Sigmoid colon (tissue), 7 donors: Measurements from ENCODE around the gene RRP1. TPM values are rescaled to one million over a fixed set of nuclear protein-coding genes. Genes with fewer than 3 reads are reported as not detected.

Experiments
- DNase-seq: peaks from one replicate; pipeline ENCODE4 v3.0.0-alpha.2; 2019
- H3K27ac ChIP-seq, 4 donors: fragments of 200-600 bp; sonication (generic); one replicate each; pipeline ENCODE4 v1.5.1; 2016 to 2019; ENCODE audit warnings: mild to moderate bottlenecking in 1 of 4
- H3K27me3 ChIP-seq, 3 donors: fragments of 200-600 bp; sonication (generic); one replicate each; pipeline ENCODE4 v1.5.1; 2019; ENCODE audit warnings: mild to moderate bottlenecking in 1 of 3
- H3K36me3 ChIP-seq, 4 donors: fragments of 200-600 bp; sonication (generic); one replicate each; pipeline ENCODE4 v1.5.1; 2016 to 2019
- H3K4me1 ChIP-seq, 4 donors: fragments of 200-600 bp; sonication (generic); one replicate each; pipeline ENCODE4 v1.5.1; 2017 to 2019
- H3K4me3 ChIP-seq, 4 donors: fragments of 200-600 bp; sonication (generic); one replicate each; pipeline ENCODE4 v1.5.1; 2017 to 2019; ENCODE audit warnings: mild to moderate bottlenecking in 2 of 4, moderate library complexity in 1 of 4
- H3K9me3 ChIP-seq, 4 donors: fragments of 200-600 bp in 3 of 4; sonication (generic) in 3 of 4; one replicate each; pipeline versions ENCODE4 v1.5.1 to v1.6.1; 2013 to 2019
- EP300 ChIP-seq, 4 donors: sonication (generic); formaldehyde crosslinking; IDR thresholded peaks; one replicate each; pipeline ENCODE4 v1.6.1; 2017; ENCODE audit warnings: antibody characterized with exemption in 4 of 4
- POLR2A ChIP-seq, 2 donors: fragments of 450-650 bp; IDR thresholded peaks; one replicate each; pipeline ENCODE4 v1.6.1; 2016; ENCODE audit warnings: antibody characterized with exemption in 2 of 2, mild to moderate bottlenecking in 2 of 2, moderate library complexity in 2 of 2
- POLR2AphosphoS5 ChIP-seq, 4 donors: sonication (generic); formaldehyde crosslinking; IDR thresholded peaks; one replicate each; pipeline ENCODE4 v1.6.1; 2017; ENCODE audit warnings: antibody characterized with exemption in 4 of 4
- WGBS, 2 donors: extraction: QIAGEN DNeasy Blood & Tissue Kit; methylation state at CpG; one replicate each; pipeline ENCODE4 v1.1.7; 2013; 5-methylcytosine and 5-hydroxymethylcytosine counted together
- intact Hi-C: fragments of 100-400 bp; cut with DNase I; formaldehyde crosslinking; loops from one replicate; pipeline ENCODE4 v1.15.1; 2023
- polyA plus RNA-seq, 3 donors: library from polyadenylated mRNA; stranded (reverse); fragments of 200-250 nt; gene quantifications; one replicate each; pipeline ENCODE4 v1.2.3, GENCODE V29; 2013
- total RNA-seq, 4 donors: library from RNA; depleted of rRNA; stranded (reverse); fragments of >200 nt; gene quantifications; one replicate each; pipeline ENCODE4 v1.1.0, GENCODE V29; 2016
- TF ChIP-seq, protein P1 (sequence below), 4 experiments: fragments of 450-650 bp in 3 of 4; fragments of 200-600 bp in 1 of 4; IDR thresholded peaks; one replicate each; pipeline ENCODE4 v1.5.1; 2016 to 2019; ENCODE audit warnings: antibody characterized with exemption in 4 of 4, mild to moderate bottlenecking in 3 of 4, moderate library complexity in 2 of 4
- donor health status: healthy with polysubstance abuse.
- donor health status: Bipolar disorder and iron deficiency.
- donor health status: healthy.

RRP1 gene
- total and polyA plus RNA-seq, 7 donors: 3.9 to 16.2 (median 10.5) TPM

DNA sequence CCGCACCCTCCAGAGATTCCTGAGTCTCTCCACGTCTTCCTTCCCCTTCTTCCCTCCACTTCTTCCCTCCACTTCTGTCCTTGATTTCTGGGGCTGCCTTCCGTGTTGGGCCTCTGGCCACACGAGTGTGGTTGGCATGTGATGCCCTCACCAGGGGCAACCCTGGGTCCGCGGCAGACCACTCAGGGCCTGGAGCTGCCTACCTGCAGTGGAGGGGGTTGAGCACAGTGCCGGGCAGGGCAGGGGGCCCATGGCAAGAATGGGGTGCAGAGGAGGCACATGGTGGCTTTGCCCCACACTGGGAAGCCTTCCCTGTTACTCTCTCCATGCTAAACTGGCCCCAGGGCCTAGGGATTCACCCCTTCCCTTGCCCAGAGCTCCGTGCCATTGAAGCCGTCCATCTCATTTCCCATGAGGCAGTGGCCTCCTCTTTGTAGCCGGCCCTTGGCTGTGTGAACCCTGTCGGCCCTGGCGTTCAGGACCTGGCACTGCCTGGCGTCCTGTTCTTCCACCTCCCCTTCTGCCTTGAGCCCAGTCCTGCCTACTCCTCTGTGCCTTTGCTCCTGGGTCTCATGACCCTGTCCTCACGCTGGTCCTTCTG lies 13.4 kb downstream of the RRP1 start:
- Histone ChIP-seq H3K27ac (no peak overlapping the region), H3K9me3 (no peaks in the 10 kb centered on the region), H3K4me3 (no peak overlapping the region), H3K36me3 (peaks cover 19 to 69% (median 48%) of the 10 kb centered on the region in 4 donors), H3K4me1 (no peaks in the 10 kb centered on the region), H3K27me3 (no peaks in the 10 kb centered on the region)
- WGBS, 2 donors: 92 to 94% methylated on average over 14 of the region's 14 CpGs
- TF ChIP-seq, protein P1, sequence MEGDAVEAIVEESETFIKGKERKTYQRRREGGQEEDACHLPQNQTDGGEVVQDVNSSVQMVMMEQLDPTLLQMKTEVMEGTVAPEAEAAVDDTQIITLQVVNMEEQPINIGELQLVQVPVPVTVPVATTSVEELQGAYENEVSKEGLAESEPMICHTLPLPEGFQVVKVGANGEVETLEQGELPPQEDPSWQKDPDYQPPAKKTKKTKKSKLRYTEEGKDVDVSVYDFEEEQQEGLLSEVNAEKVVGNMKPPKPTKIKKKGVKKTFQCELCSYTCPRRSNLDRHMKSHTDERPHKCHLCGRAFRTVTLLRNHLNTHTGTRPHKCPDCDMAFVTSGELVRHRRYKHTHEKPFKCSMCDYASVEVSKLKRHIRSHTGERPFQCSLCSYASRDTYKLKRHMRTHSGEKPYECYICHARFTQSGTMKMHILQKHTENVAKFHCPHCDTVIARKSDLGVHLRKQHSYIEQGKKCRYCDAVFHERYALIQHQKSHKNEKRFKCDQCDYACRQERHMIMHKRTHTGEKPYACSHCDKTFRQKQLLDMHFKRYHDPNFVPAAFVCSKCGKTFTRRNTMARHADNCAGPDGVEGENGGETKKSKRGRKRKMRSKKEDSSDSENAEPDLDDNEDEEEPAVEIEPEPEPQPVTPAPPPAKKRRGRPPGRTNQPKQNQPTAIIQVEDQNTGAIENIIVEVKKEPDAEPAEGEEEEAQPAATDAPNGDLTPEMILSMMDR (IDR thresholded peaks at IDR 0.05): no peak
- TF ChIP-seq POLR2AphosphoS5 (IDR thresholded peaks at IDR 0.05) (no peak), POLR2A (IDR thresholded peaks at IDR 0.05) (no peak), EP300 (IDR thresholded peaks at IDR 0.05) (no peak)
- intact Hi-C loops: no loop called here
- DNase-seq: no peak

DNA sequence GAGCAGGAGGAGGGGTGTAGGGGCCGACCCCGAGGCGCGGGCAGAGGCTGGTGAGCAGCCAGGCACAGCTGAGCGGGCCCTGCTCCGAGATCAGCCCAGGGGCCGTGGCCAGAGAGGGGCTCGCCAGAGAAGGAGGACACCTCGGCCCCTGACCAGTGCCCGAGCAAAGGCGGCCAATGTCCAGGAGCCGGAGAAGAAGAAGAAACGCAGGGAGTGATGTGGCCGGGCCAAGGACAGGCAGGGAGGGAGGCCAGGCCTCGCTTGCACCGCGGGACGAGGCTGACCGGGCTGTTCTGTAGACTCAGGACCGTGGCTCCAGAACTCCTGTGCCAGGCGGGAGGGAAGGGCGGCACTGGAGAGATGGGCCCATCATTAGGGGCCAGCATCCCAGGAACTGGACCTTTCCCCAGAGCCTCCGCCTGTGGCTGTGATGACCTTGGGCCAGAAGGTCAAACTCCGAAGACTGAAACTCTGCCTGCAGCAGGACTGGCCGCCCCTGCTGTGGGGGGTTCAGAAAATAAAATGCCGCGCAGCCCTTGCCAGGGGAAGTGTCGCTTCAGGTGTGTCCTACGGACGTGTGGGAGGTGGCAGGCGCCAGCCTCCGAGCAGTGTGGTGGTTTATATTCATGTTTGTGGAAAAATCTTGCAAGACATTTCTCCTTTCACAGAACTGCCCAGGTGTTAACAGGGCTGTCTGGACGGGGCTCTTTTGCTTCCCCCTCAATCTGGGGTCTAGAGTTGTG lies 14.4 kb downstream of the RRP1 start:
- peaks cover 11 to 60% (median 39%) of the 10 kb centered on the region in 4 donors for H3K36me3 ChIP-seq
- H3K4me1 ChIP-seq: no peaks in the 10 kb centered on the region
- H3K27ac ChIP-seq: no peak overlapping the region
- TF ChIP-seq, protein P1 (IDR thresholded peaks at IDR 0.05): no peak
- TF ChIP-seq POLR2AphosphoS5 (IDR thresholded peaks at IDR 0.05): no peak
- no peak for TF ChIP-seq EP300 (IDR thresholded peaks at IDR 0.05)
- no peak for TF ChIP-seq POLR2A (IDR thresholded peaks at IDR 0.05)
- intact Hi-C loops: no loop called here
- no peak for DNase-seq
- H3K4me3 ChIP-seq: no peak overlapping the region
- H3K9me3 ChIP-seq: no peaks in the 10 kb centered on the region
- 91 to 93% methylated on average over 33 of the region's 33 CpGs for WGBS, 2 donors
- no peaks in the 10 kb centered on the region for H3K27me3 ChIP-seq

DNA sequence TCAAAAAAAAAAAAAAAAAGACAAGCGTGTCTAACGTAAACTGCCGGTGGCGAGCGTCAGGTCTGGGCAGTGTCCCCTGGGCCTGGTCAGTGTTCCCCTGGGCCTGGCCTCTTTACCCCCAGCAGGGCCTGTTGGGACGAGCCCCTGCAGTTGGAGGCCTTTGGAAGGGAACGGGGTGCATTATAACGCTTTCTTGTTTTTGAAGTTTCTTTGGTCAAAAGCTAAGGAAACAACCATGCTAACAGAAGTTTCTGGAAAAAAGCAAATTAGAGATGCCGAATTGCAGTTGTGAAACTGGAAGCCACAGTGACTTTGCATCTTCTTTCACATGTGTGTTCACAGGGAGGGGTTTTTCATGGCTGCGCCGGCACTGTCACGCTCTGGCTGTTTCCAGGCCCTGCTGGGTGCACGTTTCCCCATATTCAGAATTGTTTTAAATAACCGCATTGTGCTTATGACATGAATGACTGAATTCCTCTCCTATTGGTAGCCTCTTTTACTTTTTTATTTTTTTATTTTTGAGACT lies 16.0 kb downstream of the RRP1 start:
- peaks cover 0 to 43% (median 28%) of the 10 kb centered on the region in 4 donors for H3K36me3 ChIP-seq
- no peak for DNase-seq
- no peak overlapping the region for H3K27ac ChIP-seq
- TF ChIP-seq POLR2AphosphoS5 (IDR thresholded peaks at IDR 0.05) (no peak), POLR2A (IDR thresholded peaks at IDR 0.05) (no peak), EP300 (IDR thresholded peaks at IDR 0.05) (no peak)
- TF ChIP-seq, protein P1 (IDR thresholded peaks at IDR 0.05): no peak
- H3K4me3 ChIP-seq: no peak overlapping the region
- intact Hi-C loops: no loop called here
- H3K27me3 ChIP-seq: no peaks in the 10 kb centered on the region
- H3K9me3 ChIP-seq: no peaks in the 10 kb centered on the region
- H3K4me1 ChIP-seq: no peaks in the 10 kb centered on the region
- WGBS, 2 donors: 65 to 86% methylated on average over 14 of the region's 14 CpGs

DNA sequence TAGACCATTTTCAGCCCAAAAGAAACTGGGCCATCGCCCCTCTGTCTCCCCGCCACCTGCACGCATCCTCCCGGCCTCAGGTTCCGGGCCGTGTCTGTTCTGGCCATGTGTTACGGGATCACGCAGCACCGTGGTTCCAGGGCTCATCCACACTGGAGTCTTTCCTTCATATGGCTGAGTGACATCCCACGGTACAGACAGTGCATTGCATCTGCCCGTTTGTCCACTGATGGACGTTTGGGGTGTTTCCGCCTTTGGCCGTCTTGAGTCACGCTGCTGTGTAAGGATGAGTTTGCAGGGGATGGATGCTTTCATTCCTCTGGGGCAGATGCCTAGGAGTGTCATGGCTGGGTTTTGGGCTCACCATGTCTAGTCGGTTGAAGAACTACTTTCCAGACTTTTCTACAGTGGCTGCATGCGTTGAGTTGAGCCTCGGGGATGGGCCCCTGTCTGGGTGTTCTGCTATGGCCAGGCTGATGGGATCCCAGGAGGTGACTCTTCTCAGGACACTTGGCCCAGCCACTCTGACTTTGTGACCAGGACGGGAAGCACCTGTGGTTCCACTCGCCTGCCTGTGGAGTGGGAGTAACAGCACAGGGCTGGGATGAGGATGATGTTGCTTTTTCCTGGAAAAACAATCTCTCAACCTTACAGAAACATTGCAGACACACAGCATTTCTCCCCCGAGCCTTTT lies 16.8 kb downstream of the RRP1 start:
- intact Hi-C loops: no loop called here

More for the DNA sequence above, 16.8 kb downstream of the RRP1 start:
- DNase-seq: no peak
- Histone ChIP-seq H3K4me1 (peaks cover 0 to 7% (median 6%) of the 10 kb centered on the region in 4 donors), H3K4me3 (no peak overlapping the region), H3K27me3 (no peaks in the 10 kb centered on the region), H3K27ac (no peak overlapping the region), H3K9me3 (no peaks in the 10 kb centered on the region), H3K36me3 (peaks cover 0 to 35% (median 21%) of the 10 kb centered on the region in 4 donors)
- TF ChIP-seq POLR2AphosphoS5 (IDR thresholded peaks at IDR 0.05) (no peak), POLR2A (IDR thresholded peaks at IDR 0.05) (no peak), EP300 (IDR thresholded peaks at IDR 0.05) (no peak)
- TF ChIP-seq, protein P1 (IDR thresholded peaks at IDR 0.05): no peak
- WGBS, 2 donors: 90% methylated on average over 21 of the region's 21 CpGs
